ENCODE measurements around the gene PARVB. TPM values are rescaled to one million over a fixed set of nuclear protein-coding genes. Genes with fewer than 3 reads are reported as not detected.
"Not testable (repeated sequence)": the region's sequence is repeated elsewhere in the genome, so short reads cannot be mapped to it uniquely, and the experiment has no call there.

Gene PARVB
- polyA plus RNA-seq, 1 donor (not counting 4 experiments of a cell fraction or from before 2014, with no cell fraction given) = 10.5 TPM

DNA sequence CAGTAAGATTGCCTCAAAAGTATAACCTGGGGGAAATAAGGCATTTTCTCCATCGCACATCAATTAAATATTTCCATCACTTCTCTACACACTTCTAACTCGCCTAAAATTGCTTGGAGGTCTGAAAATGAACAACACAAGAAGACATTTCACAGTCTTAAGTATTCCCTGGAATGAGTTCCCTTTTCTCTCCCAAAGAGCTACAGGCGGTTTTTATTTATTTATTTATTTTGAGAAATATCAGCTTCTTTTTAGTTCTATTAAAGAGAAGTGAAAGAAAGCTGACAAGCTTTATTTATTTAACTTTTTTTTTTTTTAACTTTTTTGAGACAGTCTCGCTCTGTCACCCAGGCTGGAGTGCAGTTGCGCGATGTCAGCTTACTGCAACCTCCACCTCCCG lies 11.5 kb upstream of the PARVB start:
- no peak for TF ChIP-seq EZH2 (IDR thresholded peaks at IDR 0.05; ENCODE audit: low read length)
- TF ChIP-seq, protein P1, sequence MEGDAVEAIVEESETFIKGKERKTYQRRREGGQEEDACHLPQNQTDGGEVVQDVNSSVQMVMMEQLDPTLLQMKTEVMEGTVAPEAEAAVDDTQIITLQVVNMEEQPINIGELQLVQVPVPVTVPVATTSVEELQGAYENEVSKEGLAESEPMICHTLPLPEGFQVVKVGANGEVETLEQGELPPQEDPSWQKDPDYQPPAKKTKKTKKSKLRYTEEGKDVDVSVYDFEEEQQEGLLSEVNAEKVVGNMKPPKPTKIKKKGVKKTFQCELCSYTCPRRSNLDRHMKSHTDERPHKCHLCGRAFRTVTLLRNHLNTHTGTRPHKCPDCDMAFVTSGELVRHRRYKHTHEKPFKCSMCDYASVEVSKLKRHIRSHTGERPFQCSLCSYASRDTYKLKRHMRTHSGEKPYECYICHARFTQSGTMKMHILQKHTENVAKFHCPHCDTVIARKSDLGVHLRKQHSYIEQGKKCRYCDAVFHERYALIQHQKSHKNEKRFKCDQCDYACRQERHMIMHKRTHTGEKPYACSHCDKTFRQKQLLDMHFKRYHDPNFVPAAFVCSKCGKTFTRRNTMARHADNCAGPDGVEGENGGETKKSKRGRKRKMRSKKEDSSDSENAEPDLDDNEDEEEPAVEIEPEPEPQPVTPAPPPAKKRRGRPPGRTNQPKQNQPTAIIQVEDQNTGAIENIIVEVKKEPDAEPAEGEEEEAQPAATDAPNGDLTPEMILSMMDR (optimal IDR thresholded peaks at IDR 0.05 in 1 of 3, IDR thresholded peaks at IDR 0.05 in 1 of 3, conservative IDR thresholded peaks at IDR 0.05 in 1 of 3; ENCODE audit: extremely low read depth in 1 of 3, insufficient read depth in 2 of 3, low read length in 3 of 3) = no peak
- H3K4me1 ChIP-seq (ENCODE audit: control insufficient read depth, extremely low read depth, insufficient read depth, low read length) = peaks cover 10% of the 10 kb centered on the region
- H3K36me3 ChIP-seq (ENCODE audit: control insufficient read depth in 2 of 2, extremely low read depth in 1 of 2, insufficient read depth in 2 of 2, low read length in 2 of 2) = no peaks in the 10 kb centered on the region
- no peak for DNase-seq (ENCODE audit: low read depth, low spot score)
- no peak overlapping the region for H3K27ac ChIP-seq (ENCODE audit: control insufficient read depth, insufficient read depth, low read length)
- H3K4me3 ChIP-seq (ENCODE audit: control insufficient read depth in 2 of 3, extremely low read depth in 1 of 3, insufficient read depth in 2 of 3, low read depth in 1 of 3, low read length in 3 of 3) = no peak overlapping the region
- dilution Hi-C loops (cut with MboI; ENCODE audit: extremely low pct_ligation_motif_present, low sequenced_read_pairs) = no loop called here
- H3K27me3 ChIP-seq (ENCODE audit: control insufficient read depth, extremely low read depth, insufficient read depth, low read length) = no peaks in the 10 kb centered on the region
- H3K9me1 ChIP-seq (ENCODE audit: control insufficient read depth, extremely low read depth, insufficient read depth, low read length) = no peaks in the 10 kb centered on the region
- H3K4me2 ChIP-seq (ENCODE audit: control insufficient read depth, extremely low read depth, insufficient read depth, low read depth, low read length) = peak overlapping the region; percentile 52
- no peak overlapping the region for H2AFZ ChIP-seq (ENCODE audit: control insufficient read depth, low read length)
- no peaks in the 10 kb centered on the region for H3K9me3 ChIP-seq (ENCODE audit: control insufficient read depth, low read depth, low read length)
- no peaks in the 10 kb centered on the region for H4K20me1 ChIP-seq (ENCODE audit: control insufficient read depth, extremely low read depth, insufficient read depth, low read length)
- H3K9ac ChIP-seq (ENCODE audit: control insufficient read depth, extremely low read depth, insufficient read depth, low read length) = no peak overlapping the region
- FAIRE-seq = no peak
- H3K79me2 ChIP-seq (ENCODE audit: control insufficient read depth, insufficient read depth, low read length) = no peaks in the 10 kb centered on the region

DNA sequence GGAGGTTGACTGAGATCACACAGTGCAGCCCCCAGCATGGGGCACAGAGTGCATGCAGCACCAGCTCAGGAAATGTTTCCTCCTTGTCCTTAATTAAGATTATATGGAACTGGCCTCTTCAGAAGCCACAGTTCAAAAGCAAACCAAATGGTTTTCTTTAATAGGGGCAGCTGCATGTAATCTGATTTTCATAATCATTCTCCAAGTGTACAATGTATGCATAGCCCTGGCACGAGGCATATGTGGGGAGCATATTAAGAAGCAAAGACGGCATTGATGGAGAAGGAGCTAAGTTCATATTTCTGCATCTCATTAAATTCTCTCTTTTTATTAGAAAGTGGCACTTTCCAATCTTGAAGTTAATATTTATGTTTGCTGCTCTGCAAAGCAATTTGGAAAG lies 9.9 kb upstream of the PARVB start:
- no peaks in the 10 kb centered on the region for H3K27me3 ChIP-seq (ENCODE audit: control insufficient read depth, extremely low read depth, insufficient read depth, low read length)
- peaks cover 2% of the 10 kb centered on the region for H3K9me1 ChIP-seq (ENCODE audit: control insufficient read depth, extremely low read depth, insufficient read depth, low read length)
- H3K79me2 ChIP-seq (ENCODE audit: control insufficient read depth, insufficient read depth, low read length) = no peaks in the 10 kb centered on the region
- no peaks in the 10 kb centered on the region for H4K20me1 ChIP-seq (ENCODE audit: control insufficient read depth, extremely low read depth, insufficient read depth, low read length)
- H2AFZ ChIP-seq (ENCODE audit: control insufficient read depth, low read length) = no peak overlapping the region
- peaks cover 10% of the 10 kb centered on the region for H3K4me1 ChIP-seq (ENCODE audit: control insufficient read depth, extremely low read depth, insufficient read depth, low read length)
- dilution Hi-C loops (cut with MboI; ENCODE audit: extremely low pct_ligation_motif_present, low sequenced_read_pairs) = no loop called here
- no peaks in the 10 kb centered on the region for H3K36me3 ChIP-seq (ENCODE audit: control insufficient read depth in 2 of 2, extremely low read depth in 1 of 2, insufficient read depth in 2 of 2, low read length in 2 of 2)
- no peak for DNase-seq (ENCODE audit: low read depth, low spot score)
- H3K9ac ChIP-seq (ENCODE audit: control insufficient read depth, extremely low read depth, insufficient read depth, low read length) = no peak overlapping the region
- H3K9me3 ChIP-seq (ENCODE audit: control insufficient read depth, low read depth, low read length) = no peaks in the 10 kb centered on the region
- TF ChIP-seq, protein P1 (optimal IDR thresholded peaks at IDR 0.05 in 1 of 3, IDR thresholded peaks at IDR 0.05 in 1 of 3, conservative IDR thresholded peaks at IDR 0.05 in 1 of 3; ENCODE audit: extremely low read depth in 1 of 3, insufficient read depth in 2 of 3, low read length in 3 of 3) = no peak
- TF ChIP-seq EZH2 (IDR thresholded peaks at IDR 0.05; ENCODE audit: low read length) = no peak
- no peak for FAIRE-seq
- H3K27ac ChIP-seq (ENCODE audit: control insufficient read depth, insufficient read depth, low read length) = no peak overlapping the region
- no peak overlapping the region for H3K4me2 ChIP-seq (ENCODE audit: control insufficient read depth, extremely low read depth, insufficient read depth, low read depth, low read length)
- H3K4me3 ChIP-seq (ENCODE audit: control insufficient read depth in 2 of 3, extremely low read depth in 1 of 3, insufficient read depth in 2 of 3, low read depth in 1 of 3, low read length in 3 of 3) = no peak overlapping the region

DNA sequence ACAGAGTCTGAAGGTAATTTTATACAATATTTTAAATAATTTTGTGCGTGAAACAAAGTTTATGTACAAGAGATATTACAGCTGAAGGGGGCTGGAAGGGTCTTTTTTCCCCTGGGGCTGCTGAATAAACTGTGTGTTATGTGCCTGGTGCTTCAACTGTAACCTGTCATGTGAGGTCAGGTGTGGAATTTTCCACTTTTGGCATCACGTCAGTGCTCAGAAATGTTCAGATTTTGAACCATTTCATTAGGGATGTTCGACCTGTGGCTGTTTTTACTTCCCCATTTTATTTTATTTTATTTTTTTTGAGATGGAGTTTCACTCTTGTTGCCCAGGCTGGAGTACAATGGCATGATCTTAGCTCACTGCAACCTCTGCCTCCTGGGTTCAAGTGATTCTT lies 7.5 kb upstream of the PARVB start:
- H3K4me3 ChIP-seq (ENCODE audit: control insufficient read depth in 2 of 3, extremely low read depth in 1 of 3, insufficient read depth in 2 of 3, low read depth in 1 of 3, low read length in 3 of 3); DNase-seq (ENCODE audit: low read depth, low spot score); H3K27ac ChIP-seq (ENCODE audit: control insufficient read depth, insufficient read depth, low read length); H2AFZ ChIP-seq (ENCODE audit: control insufficient read depth, low read length); H3K36me3 ChIP-seq (ENCODE audit: control insufficient read depth in 2 of 2, extremely low read depth in 1 of 2, insufficient read depth in 2 of 2, low read length in 2 of 2); FAIRE-seq; H3K9me3 ChIP-seq (ENCODE audit: control insufficient read depth, low read depth, low read length); H3K9me1 ChIP-seq (ENCODE audit: control insufficient read depth, extremely low read depth, insufficient read depth, low read length); dilution Hi-C loops (cut with MboI; ENCODE audit: extremely low pct_ligation_motif_present, low sequenced_read_pairs); H3K79me2 ChIP-seq (ENCODE audit: control insufficient read depth, insufficient read depth, low read length); H3K9ac ChIP-seq (ENCODE audit: control insufficient read depth, extremely low read depth, insufficient read depth, low read length); H4K20me1 ChIP-seq (ENCODE audit: control insufficient read depth, extremely low read depth, insufficient read depth, low read length); H3K27me3 ChIP-seq (ENCODE audit: control insufficient read depth, extremely low read depth, insufficient read depth, low read length); H3K4me2 ChIP-seq (ENCODE audit: control insufficient read depth, extremely low read depth, insufficient read depth, low read depth, low read length): not testable (repeated sequence)
- H3K4me1 ChIP-seq (ENCODE audit: control insufficient read depth, extremely low read depth, insufficient read depth, low read length) = peaks cover 17% of the 10 kb centered on the region
